ENCODE results near the gene FARP1.

The FARP1 gene

GRCh38 chr13:98195054-98195791 lies 52.3 kb downstream of the FARP1 start:
- Histone ChIP-seq H4K20me1 (ENCODE audit: control insufficient read depth, insufficient read depth, low read depth, low read length) (no peaks in the 10 kb centered on the region), H3K79me2 (ENCODE audit: control insufficient read depth, low read length) (no peaks in the 10 kb centered on the region), H3K9me2 (replicated peaks; ENCODE audit: control insufficient read depth, low read length) (no peaks in the 10 kb centered on the region), H3K4me2 (ENCODE audit: low read length) (no peak overlapping the region), H3K27me3 (ENCODE audit: control insufficient read depth, low read length) (no peaks in the 10 kb centered on the region), H3F3A (ENCODE audit: control insufficient read depth, insufficient read depth) (no peaks in the 10 kb centered on the region), H3K27ac (ENCODE audit: low read depth, low read length) (no peak overlapping the region), H3K4me3 (ENCODE audit: low read length) (no peak overlapping the region), H3K4me1 (ENCODE audit: control insufficient read depth, low read length) (no peaks in the 10 kb centered on the region), H3K9me3 (ENCODE audit: control insufficient read depth, insufficient read depth, low read length) (no peaks in the 10 kb centered on the region), H3K36me3 (ENCODE audit: control insufficient read depth, low read length) (no peaks in the 10 kb centered on the region)
- TF ChIP-seq CTCF (IDR thresholded peaks at IDR 0.05; ENCODE audit: low read depth, low read length, poor library complexity, severe bottlenecking) (no peak), EZH2phosphoT487 (IDR thresholded peaks at IDR 0.05; ENCODE audit: borderline replicate concordance, low read length) (no peak)

- H4K20me1 ChIP-seq (ENCODE audit: control insufficient read depth, insufficient read depth, low read depth, low read length): no peaks in the 10 kb centered on the region
- no peak overlapping the region for H3K4me3 ChIP-seq (ENCODE audit: low read length)
- H3F3A ChIP-seq (ENCODE audit: control insufficient read depth, insufficient read depth): no peaks in the 10 kb centered on the region
- H3K4me1 ChIP-seq (ENCODE audit: control insufficient read depth, low read length): no peaks in the 10 kb centered on the region
- no peaks in the 10 kb centered on the region for H3K36me3 ChIP-seq (ENCODE audit: control insufficient read depth, low read length)
- H3K9me3 ChIP-seq (ENCODE audit: control insufficient read depth, insufficient read depth, low read length): no peaks in the 10 kb centered on the region
- no peaks in the 10 kb centered on the region; the same call in 1 of the 2 replicates for H3K27me3 ChIP-seq (ENCODE audit: control insufficient read depth, low read length)
- H3K79me2 ChIP-seq (ENCODE audit: control insufficient read depth, low read length): no peaks in the 10 kb centered on the region
- H3K9me2 ChIP-seq (replicated peaks; ENCODE audit: control insufficient read depth, low read length): no peaks in the 10 kb centered on the region
- H3K27ac ChIP-seq (ENCODE audit: low read depth, low read length): no peak overlapping the region
- no peak overlapping the region for H3K4me2 ChIP-seq (ENCODE audit: low read length)
- no peak for TF ChIP-seq CTCF (IDR thresholded peaks at IDR 0.05; ENCODE audit: low read depth, low read length, poor library complexity, severe bottlenecking)
These were observed 55.8 kb downstream of the FARP1 start for GRCh38 chr13:98198683-98199082.

DNA sequence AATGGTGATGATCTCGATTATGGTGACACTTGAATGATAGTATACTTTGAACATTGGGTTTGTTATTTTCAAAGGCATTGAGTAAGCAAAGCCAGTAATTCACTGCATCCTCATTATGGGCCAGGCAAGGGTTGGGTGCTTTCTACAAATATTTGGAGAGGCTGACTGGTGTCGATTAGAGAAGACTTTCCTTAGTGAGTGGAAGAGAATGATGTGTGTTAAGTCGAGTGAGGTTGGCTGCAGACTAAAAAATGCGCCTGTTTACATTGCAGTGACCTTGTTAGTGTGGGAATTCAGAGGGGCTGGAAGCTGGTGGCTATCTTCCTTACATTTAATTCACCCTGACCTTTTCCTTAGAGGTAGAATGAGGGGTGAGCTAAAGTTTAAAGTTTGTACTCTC lies 56.6 kb downstream of the FARP1 start:
- Histone ChIP-seq H3K4me3 (ENCODE audit: low read length) (no peak overlapping the region), H3F3A (ENCODE audit: control insufficient read depth, insufficient read depth) (no peaks in the 10 kb centered on the region), H3K9me3 (ENCODE audit: control insufficient read depth, insufficient read depth, low read length) (no peaks in the 10 kb centered on the region), H3K36me3 (ENCODE audit: control insufficient read depth, low read length) (no peaks in the 10 kb centered on the region), H3K79me2 (ENCODE audit: control insufficient read depth, low read length) (no peaks in the 10 kb centered on the region), H4K20me1 (ENCODE audit: control insufficient read depth, insufficient read depth, low read depth, low read length) (no peaks in the 10 kb centered on the region), H3K9me2 (replicated peaks; ENCODE audit: control insufficient read depth, low read length) (no peaks in the 10 kb centered on the region), H3K4me2 (ENCODE audit: low read length) (no peak overlapping the region), H3K4me1 (ENCODE audit: control insufficient read depth, low read length) (no peaks in the 10 kb centered on the region), H3K27ac (ENCODE audit: low read depth, low read length) (no peak overlapping the region), H3K27me3 (ENCODE audit: control insufficient read depth, low read length) (no peaks in the 10 kb centered on the region; the same call in 1 of the 2 replicates)
- no peak for TF ChIP-seq EZH2phosphoT487 (IDR thresholded peaks at IDR 0.05; ENCODE audit: borderline replicate concordance, low read length)
- TF ChIP-seq CTCF (IDR thresholded peaks at IDR 0.05; ENCODE audit: low read depth, low read length, poor library complexity, severe bottlenecking): no peak

All from DOHH2 (cell line).